ENCODE results near the gene ZNF282. TPM values are rescaled to one million over a fixed set of nuclear protein-coding genes. Genes with fewer than 3 reads are reported as not detected.

The ZNF282 gene
- 14.5 TPM for total RNA-seq
- long read RNA-seq, partial matches to known transcripts, result 1 of 16 reads
- long read RNA-seq, other reads (novel, unspliced or antisense), result 13 of 16 reads

DNA sequence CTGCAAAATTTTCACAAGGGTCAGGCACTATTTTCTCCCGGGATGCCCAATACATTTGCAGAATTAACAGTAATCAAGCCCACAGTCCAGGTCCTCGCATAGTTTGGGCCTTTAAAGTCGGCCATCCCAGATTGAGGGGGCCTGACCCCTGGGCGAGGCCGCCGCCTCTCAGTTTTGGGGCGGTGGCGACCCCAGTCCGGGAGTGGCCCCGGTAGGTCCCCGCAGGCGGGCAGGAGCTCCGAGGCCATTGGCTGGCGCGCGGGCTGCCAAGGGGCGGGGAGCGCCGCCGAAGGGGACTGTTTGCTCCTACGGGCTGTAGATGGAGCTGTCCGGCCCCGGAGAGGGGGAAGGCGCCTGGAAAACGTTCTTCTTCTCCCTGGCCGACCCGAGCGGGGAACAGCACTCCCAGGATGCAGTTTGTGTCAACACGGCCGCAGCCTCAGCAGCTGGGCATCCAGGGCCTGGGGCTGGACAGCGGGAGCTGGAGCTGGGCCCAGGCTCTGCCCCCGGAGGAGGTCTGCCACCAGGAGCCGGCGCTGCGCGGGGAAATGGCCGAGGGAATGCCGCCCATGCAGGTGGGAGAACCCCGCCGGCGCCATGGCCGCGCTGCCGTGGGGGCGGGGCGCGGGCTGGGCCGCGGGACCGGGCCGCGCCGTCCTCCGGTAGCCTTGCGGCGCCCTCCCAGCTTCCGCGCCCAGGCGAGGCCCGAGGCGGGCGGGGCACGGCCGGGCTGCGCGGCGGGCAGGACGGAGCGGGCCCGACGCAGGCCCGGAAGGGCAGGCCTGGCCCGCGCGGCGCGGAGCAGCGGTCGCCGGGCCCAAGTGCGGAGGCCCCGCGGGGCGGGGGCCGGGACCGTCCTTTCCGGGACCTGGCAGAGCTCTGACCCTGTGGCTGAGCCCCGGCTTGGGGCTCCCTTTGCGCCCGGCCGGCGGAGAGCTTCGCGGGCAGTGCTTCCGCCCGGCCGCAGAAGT is at the start of gene ZNF282:
TSS of gene ZNF282 (plus strand) at position 367 of the 971 bp plus-strand sequence. CDS start at position 411, 44 bp downstream.
- ATAC-seq, result peak; percentile 99
- intact Hi-C loops (cut with micrococcal nuclease), result no loop called here
- peak; percentile 93 for DNase-seq

DNA sequence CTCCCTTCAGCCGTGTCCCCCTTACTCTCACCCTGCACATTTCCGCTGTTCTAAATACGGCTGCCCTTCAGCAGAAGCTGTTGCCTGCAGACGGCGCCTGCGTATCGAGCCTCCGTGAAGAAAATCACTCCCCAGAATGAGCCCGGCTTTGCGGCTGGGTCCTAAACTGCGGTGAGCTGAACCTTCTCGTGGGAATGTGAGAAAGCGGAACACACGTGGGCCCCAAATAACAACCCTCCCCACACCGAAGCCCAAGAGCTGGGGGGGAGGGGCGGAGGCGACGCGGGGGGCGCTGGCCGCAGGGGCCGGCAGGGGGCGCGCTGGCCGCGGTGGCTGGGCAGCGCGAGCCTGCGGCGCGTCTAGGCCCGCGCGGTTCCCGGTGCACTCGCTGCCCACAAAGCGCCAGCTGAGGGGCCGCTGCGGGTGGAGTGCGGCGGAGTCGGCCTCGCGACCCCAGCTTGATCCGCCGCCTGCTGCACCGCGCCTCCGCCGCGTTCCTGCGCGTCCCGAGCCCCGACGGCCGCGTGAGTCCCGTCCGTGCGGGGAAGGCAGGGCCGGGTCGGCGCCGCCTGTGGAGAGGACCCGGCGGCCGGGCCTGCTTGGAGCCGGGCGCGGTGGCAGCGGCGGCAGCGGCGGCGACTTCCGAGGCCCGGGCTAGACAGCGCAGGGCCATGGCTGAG is 48.1 kb upstream of the ZNF282 start, which contains the start of gene ZNF398:
TSS of gene ZNF398 (plus strand) at position 382 of the 680 bp plus-strand sequence. CDS start at position 672, 290 bp downstream.
- DNase-seq (peak; percentile 89), ATAC-seq (peak; percentile 93)
- intact Hi-C loops (cut with micrococcal nuclease), result no loop called here

DNA sequence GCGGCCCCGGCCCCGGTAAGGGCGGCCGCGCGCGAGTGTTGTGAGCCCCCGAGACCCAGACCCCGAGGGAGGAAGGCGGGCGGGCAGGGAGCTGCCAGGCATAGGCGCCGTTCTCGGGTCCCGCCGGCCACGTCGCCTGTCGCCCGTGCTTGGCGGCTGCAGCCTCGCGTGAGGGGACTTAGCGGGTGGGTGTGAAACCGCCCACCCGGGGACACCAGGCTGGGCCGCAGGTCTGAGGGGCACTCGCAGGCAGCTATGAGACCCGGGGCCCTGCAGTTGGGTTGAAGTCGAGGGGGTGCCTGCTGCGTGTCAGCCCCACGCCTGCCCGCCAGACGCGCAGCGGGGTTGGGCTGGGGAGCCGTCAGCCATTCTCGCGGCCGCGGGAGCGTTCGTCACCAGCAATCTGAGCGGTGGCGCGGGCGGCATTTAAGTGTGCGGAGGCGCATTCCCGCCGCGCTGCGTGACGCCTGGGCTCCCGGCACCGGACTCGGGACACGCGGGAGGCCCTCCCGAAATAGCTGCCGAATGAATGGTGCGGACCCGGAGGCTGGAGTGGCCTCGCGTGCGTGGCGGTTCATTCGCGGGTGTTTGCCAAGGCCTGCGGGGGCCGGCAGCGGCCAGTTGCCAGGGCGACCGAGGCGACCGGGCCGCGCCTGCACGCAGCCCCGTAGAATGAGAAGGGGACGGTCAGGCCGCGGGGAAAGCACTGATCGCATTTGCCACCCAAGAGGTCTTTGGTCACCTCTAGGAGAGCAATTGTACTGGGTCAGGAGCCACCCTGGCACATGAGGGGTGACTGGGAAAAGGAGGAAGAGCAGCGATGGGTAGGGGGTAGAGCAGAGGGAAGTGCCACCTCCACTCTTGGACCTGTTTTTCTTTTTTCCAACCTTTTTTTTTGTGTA is 47.3 kb upstream of the ZNF282 start:
- intact Hi-C loops (cut with micrococcal nuclease), result no loop called here
- DNase-seq, result peak; percentile 77
- peak; percentile 67 for ATAC-seq

DNA sequence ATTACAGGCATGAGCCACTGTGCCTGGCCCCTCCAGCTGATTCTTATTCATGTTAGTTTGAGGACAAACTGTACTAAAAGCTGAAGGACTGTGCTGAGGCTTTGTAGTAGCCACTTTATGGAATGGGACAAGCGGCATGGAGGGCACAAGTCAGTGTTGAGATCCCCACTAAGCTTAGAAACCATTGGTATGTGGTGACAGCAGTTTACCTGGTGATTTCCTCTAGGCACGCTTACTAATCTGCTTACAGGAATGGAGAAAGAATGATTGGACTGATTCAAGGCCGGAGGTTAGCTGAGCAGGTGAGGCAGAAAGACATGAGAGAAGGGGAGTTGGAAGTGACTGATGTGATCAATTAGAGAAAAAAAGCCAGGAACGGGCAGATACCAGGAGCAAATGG is 44.4 kb upstream of the ZNF282 start:
- no peak for DNase-seq
- no peak for ATAC-seq
- intact Hi-C loops (cut with micrococcal nuclease), result no loop called here

DNA sequence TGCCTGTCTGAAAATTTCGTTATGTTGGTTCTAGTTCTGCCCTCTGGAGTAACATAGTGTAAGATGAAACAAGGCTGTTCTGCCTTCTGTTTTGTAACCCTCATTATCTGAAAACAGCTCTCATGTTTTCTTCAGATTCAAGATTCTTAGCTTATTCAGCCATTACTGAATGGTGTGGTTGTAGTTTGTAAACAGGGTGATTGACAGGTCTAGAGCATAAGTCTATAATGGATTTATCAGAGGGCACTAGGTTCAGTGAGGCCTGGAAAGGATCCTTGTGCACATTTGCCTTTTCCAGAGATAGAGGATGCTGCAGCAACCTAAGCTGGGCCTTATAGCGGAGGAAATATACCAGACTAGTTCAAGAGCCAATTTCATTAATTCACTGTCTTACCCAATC is 42.0 kb upstream of the ZNF282 start:
- ATAC-seq (no peak), DNase-seq (no peak)
- intact Hi-C loops (cut with micrococcal nuclease), result no loop called here

DNA sequence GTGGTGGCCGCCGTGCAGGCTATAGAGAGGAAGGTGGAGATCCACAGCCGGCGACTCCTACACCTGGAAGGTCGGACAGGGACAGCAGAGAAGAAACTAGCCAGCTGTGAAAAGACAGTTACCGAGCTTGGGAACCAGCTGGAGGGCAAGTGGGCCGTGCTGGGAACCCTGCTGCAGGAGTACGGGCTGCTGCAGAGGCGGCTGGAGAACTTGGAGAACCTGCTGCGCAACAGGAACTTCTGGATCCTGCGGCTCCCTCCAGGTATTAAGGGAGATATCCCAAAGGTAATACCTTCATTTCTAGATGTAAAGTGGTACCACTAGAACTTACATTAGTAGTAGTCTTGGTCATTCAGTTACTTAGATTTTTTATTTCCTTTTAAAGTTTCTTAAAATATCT is 41.3 kb upstream of the ZNF282 start:
- no peak for ATAC-seq
- no peak for DNase-seq
- intact Hi-C loops (cut with micrococcal nuclease), result no loop called here

DNA sequence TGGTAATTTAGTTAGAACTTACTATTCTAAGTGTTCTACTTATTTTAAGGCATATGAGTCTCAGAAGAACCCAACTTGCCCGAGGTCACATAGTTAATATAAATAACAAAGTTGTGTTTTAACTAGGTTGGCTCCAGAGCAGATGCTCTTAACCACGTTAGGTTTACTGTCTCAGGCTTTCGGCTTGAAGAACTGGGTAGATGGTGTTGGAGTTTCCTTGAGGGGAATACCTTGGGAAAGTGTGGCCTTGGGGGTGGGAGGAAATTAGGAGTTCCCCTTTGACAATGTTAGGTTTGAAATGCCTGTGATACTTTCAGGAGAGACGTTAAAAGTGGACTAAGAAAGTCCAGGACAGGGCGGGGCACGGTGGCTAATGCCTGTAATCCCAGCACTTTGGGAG is 38.4 kb upstream of the ZNF282 start:
- intact Hi-C loops (cut with micrococcal nuclease), result no loop called here
- DNase-seq (no peak), ATAC-seq (no peak)

DNA sequence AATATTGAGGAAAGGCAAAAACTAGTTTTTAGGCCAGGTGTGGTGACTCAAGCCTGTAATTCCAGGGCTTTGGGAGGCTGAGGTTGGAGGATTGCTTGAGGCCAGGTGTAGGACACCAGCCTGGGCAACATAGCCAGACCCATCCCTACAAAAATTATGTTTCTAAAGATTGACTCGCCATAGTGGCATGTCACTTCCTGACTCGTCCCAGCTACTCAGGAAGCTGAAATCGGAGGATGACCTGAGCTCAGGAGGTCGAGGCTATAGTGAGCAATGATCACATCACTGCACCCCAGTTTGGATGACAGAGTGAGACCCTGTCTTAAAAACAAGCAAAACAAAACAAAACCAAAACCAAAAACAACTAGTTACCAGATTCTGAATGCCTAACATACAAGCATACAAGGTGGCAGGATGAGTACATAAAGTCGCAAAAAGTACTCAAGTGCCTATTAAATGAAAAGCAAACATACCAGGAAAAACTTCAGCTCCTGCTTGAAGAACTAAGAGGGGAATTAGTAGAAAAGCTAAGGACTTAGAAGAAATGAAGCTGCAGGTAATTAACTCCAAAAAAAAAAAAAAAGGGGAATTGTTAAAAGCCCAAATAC is 34.0 kb upstream of the ZNF282 start:
- intact Hi-C loops (cut with micrococcal nuclease), result no loop called here
- no peak for DNase-seq
- ATAC-seq, result no peak

DNA sequence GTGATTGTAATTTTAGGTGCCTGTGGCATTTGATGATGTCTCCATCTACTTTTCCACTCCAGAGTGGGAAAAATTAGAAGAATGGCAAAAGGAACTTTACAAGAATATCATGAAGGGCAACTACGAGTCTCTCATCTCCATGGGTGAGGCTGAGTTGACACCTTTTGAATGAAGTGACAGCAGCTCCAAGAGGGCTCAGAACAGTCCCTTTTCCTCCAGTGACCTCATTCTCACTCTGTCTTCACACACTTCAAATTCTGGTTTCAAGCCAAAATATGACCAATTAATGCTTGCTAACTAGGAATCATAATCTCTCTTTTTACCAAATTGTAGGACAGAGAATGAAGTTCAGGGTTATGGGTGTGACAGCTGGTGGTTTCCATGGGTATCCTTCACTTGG is 29.2 kb upstream of the ZNF282 start:
- ATAC-seq (no peak), DNase-seq (no peak)
- intact Hi-C loops (cut with micrococcal nuclease), result no loop called here

DNA sequence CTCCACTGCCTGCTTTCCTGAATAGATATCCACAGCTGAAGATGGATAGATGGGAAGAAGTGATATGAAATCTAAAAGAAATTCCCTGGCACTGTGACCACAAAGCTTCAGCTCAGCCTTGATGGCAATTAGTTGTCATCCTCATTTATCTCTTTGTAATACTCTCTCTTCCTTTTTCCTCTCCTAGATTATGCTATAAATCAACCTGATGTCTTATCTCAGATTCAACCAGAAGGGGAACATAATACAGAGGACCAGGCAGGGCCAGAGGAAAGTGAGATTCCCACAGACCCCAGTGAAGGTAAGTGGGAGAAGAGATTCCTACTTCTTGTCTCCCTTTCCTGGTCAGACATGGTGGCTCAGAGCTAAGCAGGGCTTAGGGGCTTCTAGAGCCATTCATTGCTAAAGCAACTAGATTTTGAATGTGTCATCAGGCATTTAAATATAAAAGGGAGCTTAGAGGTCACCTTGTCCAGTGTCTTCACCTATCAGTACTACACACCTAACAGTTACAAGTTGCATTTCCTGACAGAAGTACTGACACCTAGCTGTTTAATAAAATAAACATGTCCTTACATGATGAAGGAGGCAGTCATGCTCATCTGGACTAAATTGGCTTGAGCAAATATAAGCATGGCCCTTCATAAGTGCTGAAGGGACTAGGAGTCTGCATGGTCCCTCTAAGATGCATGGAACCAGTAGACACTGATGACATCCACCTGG is 28.6 kb upstream of the ZNF282 start:
- intact Hi-C loops (cut with micrococcal nuclease), result no loop called here
- no peak for ATAC-seq

DNA sequence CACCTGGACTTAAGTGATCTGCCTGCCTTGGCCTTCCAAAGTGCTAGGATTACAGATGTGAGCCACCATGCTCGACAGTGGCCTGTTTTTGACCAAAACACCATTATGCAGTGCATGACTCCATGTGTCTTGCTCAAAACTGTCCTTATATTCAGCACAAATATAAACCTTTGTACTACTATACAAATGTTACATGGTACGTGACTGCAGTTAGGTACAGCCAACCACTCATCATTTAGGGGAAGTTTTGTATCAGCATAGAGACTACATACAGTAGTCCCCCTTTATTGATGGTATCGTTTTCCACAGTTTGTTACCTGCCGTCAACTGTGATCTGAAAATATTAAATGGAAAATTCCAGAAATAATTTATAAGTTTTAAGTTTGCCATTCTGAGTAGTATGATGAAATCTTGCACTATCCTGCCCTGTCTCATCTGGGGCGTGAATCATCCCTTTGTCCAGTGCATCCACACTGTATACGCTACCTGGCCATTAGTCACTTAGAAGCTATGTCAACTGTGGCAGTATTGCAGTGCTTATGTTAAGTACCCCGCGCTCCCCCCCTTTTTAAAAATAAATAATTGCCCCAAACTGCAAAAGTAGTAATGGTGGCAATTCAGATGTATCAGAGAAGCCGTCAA is 23.3 kb upstream of the ZNF282 start:
- ATAC-seq (no peak), DNase-seq (no peak)
- intact Hi-C loops (cut with micrococcal nuclease), result no loop called here

More for the DNA sequence above, 28.6 kb upstream of the ZNF282 start:
- no peak for DNase-seq

DNA sequence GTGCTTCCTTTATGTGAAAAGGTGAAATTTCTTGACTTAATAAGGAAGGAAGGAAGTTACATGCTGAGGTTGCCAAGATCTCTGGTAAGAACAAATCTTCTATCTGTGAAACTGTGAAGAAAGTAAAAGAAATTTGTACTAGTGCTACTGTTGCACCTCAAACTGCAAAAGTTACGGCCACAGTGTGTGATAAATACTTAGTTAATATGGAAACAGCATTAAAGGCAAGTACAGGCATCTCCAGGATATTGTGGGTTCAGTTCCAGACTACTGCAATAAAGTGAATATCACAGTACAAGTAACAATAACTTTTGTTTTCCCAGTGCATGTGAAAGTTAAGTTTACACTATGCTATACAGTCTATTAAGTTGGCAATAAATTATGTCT is 22.8 kb upstream of the ZNF282 start:
- ATAC-seq, result no peak
- intact Hi-C loops (cut with micrococcal nuclease), result no loop called here
- no peak for DNase-seq

DNA sequence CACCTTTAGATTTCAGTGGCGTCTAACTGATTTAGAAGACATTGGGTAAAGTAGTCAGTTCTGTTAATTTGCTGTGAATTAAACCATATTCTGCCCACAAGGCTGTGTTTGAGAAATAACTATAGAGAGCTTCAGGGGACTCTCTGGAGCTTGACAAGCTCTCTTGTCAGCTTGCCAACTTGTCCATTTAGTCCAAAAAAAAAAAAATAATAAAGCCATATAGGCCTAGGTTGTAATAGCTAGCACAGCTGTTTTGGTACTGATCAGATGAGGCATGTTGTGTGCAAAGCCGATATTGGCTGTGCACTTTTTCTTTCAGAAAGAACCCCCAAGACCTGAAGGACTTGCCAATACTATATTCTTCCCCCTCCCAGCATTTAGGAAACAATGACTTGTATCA is 20.2 kb upstream of the ZNF282 start:
- intact Hi-C loops (cut with micrococcal nuclease), result no loop called here
- no peak for DNase-seq
- no peak for ATAC-seq

DNA sequence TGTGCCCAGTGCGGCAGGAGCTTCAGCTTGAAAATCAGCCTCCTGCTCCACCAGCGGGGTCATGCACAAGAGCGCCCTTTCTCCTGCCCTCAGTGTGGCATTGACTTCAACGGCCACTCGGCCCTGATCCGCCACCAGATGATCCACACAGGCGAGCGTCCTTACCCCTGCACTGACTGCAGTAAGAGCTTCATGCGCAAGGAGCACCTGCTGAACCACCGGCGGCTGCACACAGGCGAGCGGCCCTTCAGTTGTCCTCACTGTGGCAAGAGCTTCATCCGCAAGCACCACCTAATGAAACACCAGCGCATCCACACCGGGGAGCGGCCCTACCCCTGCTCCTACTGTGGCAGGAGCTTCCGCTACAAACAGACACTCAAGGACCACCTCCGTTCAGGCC is 16.1 kb upstream of the ZNF282 start:
- intact Hi-C loops (cut with micrococcal nuclease), result no loop called here
- DNase-seq, result no peak
- ATAC-seq, result no peak

DNA sequence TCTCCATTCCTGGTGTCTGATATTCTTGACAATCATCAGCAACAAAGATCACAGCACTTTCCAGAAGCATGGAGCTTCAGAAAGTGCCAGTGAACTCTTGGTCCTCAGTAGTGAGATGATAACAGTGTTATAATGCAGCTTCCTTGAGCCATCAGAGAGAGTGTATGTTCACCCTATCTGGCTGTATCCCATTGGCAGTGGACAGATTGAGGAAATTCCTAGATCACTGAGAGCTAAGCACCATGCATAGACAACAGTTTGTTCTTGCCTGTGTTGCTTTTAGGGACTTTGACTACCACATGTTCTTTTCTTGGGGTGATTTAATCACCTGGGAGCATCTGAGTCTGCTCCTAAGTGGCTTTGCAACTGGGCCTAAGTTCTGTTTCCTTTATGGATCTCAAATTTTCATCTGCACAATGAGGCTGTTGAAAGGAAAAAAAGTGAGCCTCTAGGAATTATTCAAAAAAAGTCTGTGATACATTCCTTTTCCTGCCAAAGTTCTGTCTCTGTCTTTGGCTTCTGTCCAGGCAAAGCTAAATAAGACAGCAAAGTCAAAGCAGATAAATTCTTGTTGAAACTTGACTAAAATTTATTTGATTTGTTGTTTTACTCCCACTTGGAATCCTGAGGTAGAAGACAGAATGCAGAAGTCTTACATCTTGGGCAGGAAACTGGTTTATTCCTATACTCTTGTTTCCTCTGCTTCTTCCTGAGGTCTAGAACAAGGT is 14.5 kb upstream of the ZNF282 start:
- intact Hi-C loops (cut with micrococcal nuclease), result no loop called here
- DNase-seq (no peak), ATAC-seq (no peak)

DNA sequence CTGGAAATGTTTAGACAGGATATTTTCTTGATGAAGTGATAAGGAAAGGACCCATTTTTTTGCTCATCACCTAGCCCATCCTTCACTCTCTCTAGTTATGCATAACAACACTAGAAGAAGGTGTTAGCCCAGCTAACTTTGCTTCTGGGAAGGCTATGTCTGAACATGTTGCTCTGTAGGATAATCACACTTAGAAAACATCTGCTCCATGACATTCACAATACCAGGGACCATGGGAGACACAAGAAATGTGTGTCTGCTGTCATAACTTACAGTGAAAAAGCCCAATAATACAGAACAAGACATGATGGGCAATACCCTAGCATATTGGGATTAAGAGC is 13.9 kb upstream of the ZNF282 start:
- intact Hi-C loops (cut with micrococcal nuclease), result no loop called here
- DNase-seq (no peak), ATAC-seq (no peak)

DNA sequence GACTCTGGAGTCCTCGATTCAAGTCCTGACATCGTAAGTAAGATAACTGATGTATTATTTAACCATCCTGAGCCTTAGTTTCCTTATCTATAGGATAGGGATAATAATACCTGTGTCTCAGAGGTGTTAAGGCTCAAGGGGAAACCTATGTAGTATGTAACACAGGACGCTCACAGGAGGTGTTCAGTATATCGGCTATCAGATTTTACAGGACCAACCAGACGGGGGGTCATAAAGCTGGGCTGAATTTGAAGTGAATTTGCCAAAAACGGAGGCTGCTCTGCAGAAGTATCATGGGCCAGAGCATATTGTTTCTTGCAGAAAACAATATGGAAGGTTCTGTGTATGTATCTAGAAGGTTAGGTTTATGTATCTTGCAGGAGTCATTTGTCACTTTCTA is 11.1 kb upstream of the ZNF282 start:
- DNase-seq, result no peak
- no peak for ATAC-seq
- intact Hi-C loops (cut with micrococcal nuclease), result no loop called here
